Spleen (tissue), 7 donors: ENCODE data around the gene METTL18.

Source experiments
- CTCF ChIP-seq, 11 experiments: fragments of 200-600 bp in 7 of 11; fragments of 450-650 bp in 4 of 11; sonication (generic) in 4 of 11; IDR thresholded peaks in 8 of 11; conservative IDR thresholded peaks in 3 of 11; 1 replicate in 7 of 11; 2 replicates in 4 of 11; pipeline versions ENCODE4 v1.4.0 to v1.8.0; 2016 to 2021; ENCODE audit warnings: antibody characterized with exemption in 11 of 11, inconsistent platforms in 4 of 11, mild to moderate bottlenecking in 1 of 11
- POLR2A ChIP-seq, 3 donors: fragments of 450-650 bp; IDR thresholded peaks; one replicate each; pipeline ENCODE4 v1.5.1; 2017; ENCODE audit warnings: antibody characterized with exemption in 3 of 3, mild to moderate bottlenecking in 1 of 3
- POLR2AphosphoS5 ChIP-seq, 3 donors: sonication (generic); formaldehyde crosslinking; IDR thresholded peaks; one replicate each; pipeline ENCODE4 v1.5.1; 2017; ENCODE audit warnings: antibody characterized with exemption in 3 of 3
- donor health status: DM: no; HTN: no; CAD: no; lungs with moderate emphysema.
- donor health status: DM: no; HTN: no; CAD: no.
- donor health status: DM: no; HTN: no; CAD: no.

GRCh38 chr1:169795687-169796086 is 980 bp upstream of the METTL18 start:
- TF ChIP-seq CTCF (IDR thresholded peaks at IDR 0.05 in 8 of 11, conservative IDR thresholded peaks at IDR 0.05 in 3 of 11): no peak
- TF ChIP-seq POLR2A (IDR thresholded peaks at IDR 0.05): no peak
- no peak for TF ChIP-seq POLR2AphosphoS5 (IDR thresholded peaks at IDR 0.05)
